CMK (cell line): ENCODE results near the gene VARS2.
"Not testable (repeated sequence)": the region's sequence is repeated elsewhere in the genome, so short reads cannot be mapped to it uniquely, and the experiment has no call there.

ENCODE experiments used
- DNase-seq: peaks from one replicate; pipeline ENCODE4 v3.0.0-alpha.2; 2010; ENCODE audit warnings: low read depth

The VARS2 gene

GRCh38 chr6:30914076-30914853 lies at the start of gene VARS2:
Gene VARS2 (plus strand): TSS chr6:30914238. CDS start chr6:30914837, 599 bp downstream.
- DNase-seq: peak; percentile 82

- DNase-seq: no peak
Observed at GRCh38 chr6:30864325-30864724, 49.7 kb upstream of the VARS2 start.

- DNase-seq: not testable (repeated sequence)
Observed at GRCh38 chr6:30869241-30869749, 44.7 kb upstream of the VARS2 start.

DNA sequence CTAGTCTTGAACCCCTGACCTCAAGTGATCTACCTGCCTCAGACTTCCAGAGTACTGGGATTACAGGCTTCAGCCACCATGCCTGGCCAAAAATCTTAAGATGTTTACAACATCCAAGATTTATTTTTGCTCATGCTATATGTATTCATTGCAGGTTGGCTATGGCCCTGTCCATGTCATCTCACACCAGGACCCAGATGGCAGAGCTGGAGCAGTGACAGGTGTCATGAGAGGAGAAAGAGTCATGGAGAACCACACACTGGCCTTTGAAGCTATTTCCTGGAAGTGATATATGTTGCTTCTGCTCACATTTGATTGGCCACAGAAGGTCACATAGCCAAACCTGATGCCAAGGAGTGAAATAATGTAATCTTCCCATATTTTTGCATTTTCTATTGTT lies 43.5 kb upstream of the VARS2 start:
- DNase-seq: no peak

- no peak for DNase-seq
Observed at GRCh38 chr6:30871592-30872183, 42.4 kb upstream of the VARS2 start.

GRCh38 chr6:30873137-30873640 lies 40.8 kb upstream of the VARS2 start:
- DNase-seq: no peak

DNA sequence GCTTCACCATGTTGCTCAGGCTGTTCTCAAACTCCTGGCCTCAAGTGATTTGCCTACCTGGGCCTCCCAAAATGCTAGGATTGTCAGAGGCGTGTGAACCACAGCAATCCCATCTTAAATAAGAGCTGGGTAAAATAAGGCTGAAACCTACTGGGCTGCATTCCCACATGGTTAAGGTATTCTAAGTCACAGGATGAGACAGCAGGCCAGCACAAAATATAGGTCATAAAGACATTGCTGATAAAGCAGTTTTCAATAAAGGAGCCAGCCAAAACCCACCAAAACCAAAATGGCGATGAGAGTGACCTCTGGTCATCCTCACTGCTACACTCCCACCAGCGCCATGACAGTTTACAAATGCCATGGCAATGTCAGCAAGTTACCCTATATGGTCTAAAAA lies 40.2 kb upstream of the VARS2 start:
- not testable (repeated sequence) for DNase-seq

DNA sequence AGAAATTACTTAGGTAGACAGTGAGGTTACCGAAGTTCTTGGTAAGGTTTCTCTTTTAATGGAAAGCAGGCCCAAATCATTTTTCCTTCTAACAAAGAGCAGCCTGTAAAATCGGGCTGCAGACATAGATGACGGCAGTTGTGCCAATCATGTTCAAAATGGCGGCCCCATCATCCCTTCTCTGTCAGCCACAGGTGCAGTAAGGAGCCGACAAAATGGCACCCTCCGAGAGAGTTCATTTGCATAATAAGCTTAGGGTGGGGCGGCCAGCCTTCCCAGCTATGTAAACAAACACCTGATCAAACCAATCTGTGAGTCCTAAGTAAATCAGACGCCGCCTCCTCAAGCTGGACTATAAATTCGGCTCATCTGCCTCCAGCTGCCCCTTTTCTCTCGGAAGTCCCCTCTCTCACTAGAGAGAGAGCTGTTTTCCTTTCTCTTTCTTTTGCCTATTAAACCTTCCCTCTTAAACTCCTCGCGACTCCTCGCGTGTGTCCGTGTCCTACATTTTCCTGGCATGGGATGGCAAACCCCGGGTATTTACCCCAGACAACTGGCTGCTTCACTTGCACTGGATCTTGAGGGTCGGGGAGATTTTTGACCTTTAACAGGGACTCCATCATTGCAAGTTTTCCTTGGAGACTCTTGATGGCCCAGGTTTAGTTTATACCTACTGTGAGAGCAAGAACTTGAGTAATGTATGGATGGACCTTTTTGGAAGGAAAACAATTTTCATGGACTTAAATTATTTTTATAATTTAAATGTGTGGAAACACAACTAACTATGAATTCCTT lies 38.6 kb upstream of the VARS2 start:
- no peak for DNase-seq

DNA sequence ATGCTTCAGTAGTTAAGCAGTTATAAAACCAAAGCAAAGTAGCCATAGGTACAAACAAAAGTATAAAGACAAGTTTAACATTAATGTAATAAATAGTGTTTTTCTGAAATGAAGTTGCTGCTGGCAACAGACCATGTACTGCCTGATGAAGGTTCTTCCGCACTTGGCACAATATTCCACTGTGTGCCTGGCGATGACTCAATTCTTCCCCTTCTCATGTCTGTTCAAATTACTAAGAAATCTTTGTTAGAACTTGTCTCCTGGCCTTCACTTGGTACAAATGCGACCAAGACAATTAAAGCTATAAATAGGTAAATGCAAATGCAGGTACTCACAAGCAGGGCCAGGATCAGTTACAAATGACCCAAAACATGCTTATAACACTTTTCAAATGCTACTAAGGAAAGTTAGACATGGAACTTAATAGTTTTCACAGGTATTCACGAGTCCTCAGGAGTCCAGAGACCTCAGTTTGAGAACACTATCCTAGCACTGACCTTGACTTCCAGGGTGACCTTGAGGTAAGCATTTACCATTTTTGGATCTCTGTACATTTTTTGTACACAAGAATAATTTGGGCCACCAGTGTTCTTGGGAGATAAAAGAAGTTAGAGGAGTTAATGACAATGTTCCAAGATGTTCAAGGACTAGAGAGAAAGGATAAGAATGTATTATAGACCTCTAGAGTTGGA lies 37.9 kb upstream of the VARS2 start:
- DNase-seq: no peak

- peak; percentile 54 for DNase-seq
Observed at GRCh38 chr6:30877419-30878262, 36.4 kb upstream of the VARS2 start.

DNA sequence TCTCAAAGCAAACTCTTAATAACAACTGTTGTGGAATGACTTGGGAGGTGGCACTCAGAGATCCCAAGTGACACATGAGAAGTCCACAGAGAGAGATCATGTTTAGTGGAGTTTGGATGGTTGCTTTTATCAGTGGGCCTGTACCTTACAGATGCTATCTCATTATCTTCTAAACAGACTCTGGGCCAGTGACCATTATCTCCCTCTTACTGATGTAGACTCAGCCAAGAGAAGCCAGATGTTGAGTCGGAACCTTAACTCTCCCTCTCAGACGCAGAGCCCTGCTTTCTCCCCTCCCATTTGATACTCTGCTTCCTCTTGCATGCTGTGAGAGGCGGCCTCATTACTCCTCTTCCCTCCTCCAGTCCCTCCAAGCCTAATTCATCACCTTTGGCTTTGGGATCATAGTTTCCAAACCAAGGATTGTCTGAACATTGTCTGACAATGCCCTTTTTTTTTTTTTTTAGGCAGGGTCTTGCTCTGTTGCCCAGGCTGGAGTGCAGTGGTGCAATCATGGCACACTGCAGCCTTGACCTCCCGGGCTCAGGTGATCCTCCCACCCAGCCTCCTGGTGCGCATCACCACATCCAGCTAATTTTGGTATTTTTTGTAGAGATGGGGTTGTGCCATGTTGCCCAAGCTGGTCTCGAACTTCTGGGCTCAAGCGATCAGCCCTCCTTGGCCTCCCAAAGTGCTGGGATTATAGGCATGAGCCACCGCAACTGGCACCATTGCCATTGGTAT lies 34.2 kb upstream of the VARS2 start:
- DNase-seq: no peak

DNA sequence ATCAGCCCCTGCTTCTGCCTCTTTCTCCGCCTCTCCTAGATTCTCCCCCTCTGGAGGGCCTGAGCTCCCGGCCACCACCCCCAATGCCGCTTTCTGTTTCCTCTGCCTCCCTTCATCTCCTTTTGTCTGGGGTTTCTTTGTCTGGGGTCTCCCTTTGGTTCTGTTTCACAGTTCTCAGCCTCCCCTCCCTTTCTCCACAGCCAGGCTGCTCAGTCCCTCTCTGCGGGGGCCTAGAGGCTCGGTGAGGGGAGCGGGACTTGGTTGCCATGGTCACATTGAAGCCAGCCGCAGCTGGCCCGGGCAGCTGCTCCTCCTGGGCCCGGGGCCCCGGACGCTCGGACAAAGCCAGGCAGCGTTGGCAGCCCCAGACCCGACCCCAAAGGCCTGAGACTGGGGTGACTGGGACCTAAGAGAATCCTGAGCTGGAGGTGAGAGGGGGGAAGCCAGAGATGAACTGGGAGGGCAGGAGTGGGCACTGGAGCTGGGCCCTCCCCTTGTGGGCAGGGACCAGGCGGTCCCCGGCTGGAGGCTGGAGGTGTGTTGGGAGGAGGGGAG lies 33.3 kb upstream of the VARS2 start:
- DNase-seq: no peak

- DNase-seq: no peak
Observed at GRCh38 chr6:30881392-30882203, 32.4 kb upstream of the VARS2 start.

DNA sequence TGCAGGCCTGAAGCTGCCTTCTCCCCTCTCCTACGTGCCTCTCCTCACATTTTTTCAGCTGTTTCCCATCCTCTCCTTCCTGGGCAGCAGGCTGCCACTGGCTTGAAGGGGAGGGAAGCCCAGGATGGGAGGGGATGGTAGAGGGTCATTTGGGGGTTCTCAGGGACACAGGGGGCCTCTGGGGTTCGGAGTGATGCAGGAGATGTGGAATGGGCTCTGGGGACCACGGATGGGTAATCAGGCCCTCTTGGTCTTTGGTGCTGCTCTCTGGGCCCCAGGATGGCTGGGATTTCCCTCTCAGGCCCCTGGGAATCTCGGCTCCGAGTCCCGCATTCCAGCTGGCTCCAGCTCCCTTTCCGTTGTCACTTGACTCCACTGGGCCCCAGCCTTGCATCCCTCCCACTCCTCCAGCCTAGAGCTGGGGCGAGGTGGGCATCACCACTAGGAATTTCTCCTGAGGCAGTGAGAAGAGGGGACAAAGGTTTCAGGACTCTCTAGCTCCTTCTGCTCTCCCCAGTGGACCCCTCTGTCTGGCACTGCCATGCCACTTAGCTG lies 31.8 kb upstream of the VARS2 start:
- DNase-seq: no peak

GRCh38 chr6:30882759-30883684 lies 31.0 kb upstream of the VARS2 start:
- no peak for DNase-seq

DNA sequence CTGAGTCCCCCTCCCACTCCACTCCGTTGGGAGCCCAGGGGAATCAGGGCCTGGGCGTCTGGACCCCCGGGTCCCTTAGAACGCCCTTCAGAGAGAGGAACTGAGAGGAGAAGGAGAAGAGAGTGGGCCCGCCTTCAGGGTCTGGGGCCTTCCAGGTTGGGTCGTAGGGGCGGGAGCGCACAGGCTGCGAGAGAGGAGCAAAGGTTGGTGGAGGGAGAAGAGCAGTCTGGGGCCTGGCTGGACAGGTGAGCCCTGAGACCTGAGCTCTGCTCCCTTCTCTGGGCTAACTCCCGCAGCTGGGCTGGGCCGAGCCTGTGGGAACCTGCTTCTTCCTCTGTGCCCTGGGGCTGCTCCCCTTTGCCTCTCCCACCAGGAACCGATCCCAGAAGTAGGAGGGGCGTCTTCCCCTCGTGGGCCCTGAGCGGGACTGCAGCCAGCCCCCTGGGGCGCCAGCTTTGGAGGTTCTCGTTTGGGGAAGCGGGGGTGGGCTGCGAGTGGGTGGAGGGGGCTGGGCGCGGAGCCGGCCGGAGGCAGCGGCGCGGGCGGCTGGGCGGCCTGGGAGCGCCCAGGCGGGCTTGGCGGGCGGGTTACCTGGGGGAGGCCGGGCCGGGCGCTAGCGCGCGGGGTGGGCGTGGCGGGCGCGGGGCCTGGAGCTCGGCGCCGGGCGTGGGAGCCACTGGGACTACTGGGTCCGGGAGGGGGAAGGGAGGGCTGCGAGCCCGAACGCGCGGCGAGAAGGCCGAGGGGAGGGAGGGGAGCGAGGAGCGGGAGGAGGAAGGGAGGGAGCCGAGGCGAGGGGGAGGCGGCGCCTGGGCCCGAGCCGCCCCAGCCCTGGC lies 30.1 kb upstream of the VARS2 start, which contains the start of gene DDR1:
TSS of gene DDR1 (plus strand) at position 835 of the 836 bp plus-strand sequence. CDS start 4,211 bp downstream, outside the sequence.
- DNase-seq: no peak
